ENCODE measurements around the gene COL15A1.
"Not testable (repeated sequence)": the region's sequence is repeated elsewhere in the genome, so short reads cannot be mapped to it uniquely, and the experiment has no call there.

The COL15A1 gene

GRCh38 chr9:99001892-99002291 is 58.2 kb downstream of the COL15A1 start:
- ATAC-seq (replicated peaks), result no peak
- DNase-seq, result no peak
- Mint-ChIP-seq H3K27ac (peak overlapping the region in 1 of 2 donors; percentile 52), H3K9me3 (no peaks in the 10 kb centered on the region), H3K4me3 (no peak overlapping the region), H3K36me3 (ENCODE audit: insufficient read depth) (no peaks in the 10 kb centered on the region), H3K27me3 (peaks cover 0 to 28% of the 10 kb centered on the region in 2 donors), H3K4me1 (ENCODE audit: low read depth in 2 of 2) (peaks cover 24 to 30% of the 10 kb centered on the region in 2 donors)

DNA sequence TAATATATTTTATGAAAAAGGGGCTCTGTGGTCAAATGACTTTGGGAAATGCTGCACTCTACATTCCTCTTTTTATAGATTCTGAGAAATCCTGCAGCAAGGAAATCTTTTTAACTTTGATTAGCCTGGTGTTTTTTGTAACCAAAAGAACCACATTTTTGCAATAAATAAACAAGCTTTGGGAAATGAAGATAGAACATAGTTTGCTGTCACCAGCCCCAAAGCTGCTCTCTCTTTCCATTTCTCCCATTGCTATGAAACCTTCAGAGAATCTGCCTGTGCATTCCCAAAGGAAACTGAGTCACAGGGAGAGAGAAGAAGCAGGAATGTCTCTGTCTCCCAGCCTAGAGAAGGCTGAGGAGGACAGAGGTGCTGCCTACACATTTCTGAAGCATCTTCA is 59.0 kb downstream of the COL15A1 start:
- Mint-ChIP-seq H3K27ac (peak overlapping the region in 1 of 2 donors; percentile 52), H3K36me3 (ENCODE audit: insufficient read depth) (no peaks in the 10 kb centered on the region), H3K27me3 (peaks cover 0 to 23% of the 10 kb centered on the region in 2 donors), H3K4me1 (ENCODE audit: low read depth in 2 of 2) (peaks cover 24 to 30% of the 10 kb centered on the region in 2 donors), H3K4me3 (no peak overlapping the region), H3K9me3 (no peaks in the 10 kb centered on the region)
- DNase-seq, result no peak
- no peak for ATAC-seq (replicated peaks)

DNA sequence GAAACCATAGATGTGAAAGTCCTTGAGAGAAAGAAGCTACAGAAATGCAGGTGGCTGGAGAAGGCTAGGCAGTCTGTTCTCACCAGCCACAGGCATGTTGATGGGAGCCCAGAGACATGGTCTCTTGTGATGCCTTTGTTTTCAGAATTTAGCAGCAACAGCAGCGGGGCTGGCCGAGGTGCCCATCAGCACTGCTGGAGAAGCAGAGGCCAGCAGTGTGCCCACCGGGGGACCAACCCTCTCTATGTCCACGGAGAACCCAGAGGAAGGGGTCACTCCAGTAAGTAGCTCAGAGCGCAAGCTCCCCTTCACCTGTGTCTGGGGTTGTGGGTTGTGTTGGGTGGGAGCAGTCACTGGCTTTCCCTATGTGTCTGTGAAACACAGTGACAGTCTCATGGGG is 59.6 kb downstream of the COL15A1 start:
- Mint-ChIP-seq H3K4me1 (ENCODE audit: low read depth in 2 of 2) (peaks cover 24 to 30% of the 10 kb centered on the region in 2 donors), H3K27me3 (peaks cover 0 to 17% of the 10 kb centered on the region in 2 donors), H3K9me3 (no peaks in the 10 kb centered on the region), H3K36me3 (ENCODE audit: insufficient read depth) (no peaks in the 10 kb centered on the region), H3K27ac (peak overlapping the region in 1 of 2 donors; percentile 74), H3K4me3 (no peak overlapping the region)
- DNase-seq (no peak), ATAC-seq (replicated peaks) (no peak)

DNA sequence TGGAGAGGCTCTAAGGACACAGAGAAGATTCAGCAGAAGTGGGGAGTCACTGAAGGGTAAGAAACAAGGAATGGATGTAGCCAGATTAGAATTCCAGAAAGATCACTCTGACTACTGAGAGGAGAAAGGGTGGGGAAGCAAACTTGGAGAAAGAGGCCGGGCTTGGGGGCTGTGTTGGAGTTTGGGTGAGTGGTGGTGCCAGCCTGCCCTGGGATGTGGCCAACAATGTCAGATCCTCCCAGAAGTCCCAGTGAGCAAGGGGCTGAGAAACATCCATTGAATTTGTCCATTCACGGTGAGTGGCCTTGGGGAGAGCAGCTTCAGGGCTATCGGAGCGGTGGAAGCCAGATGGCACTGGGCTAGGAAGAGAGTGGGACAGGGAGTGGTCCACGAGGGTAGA is 60.4 kb downstream of the COL15A1 start:
- Mint-ChIP-seq H3K4me1 (ENCODE audit: low read depth in 2 of 2) (peaks cover 19 to 30% of the 10 kb centered on the region in 2 donors), H3K9me3 (no peaks in the 10 kb centered on the region), H3K27ac (no peak overlapping the region), H3K36me3 (ENCODE audit: insufficient read depth) (no peaks in the 10 kb centered on the region), H3K27me3 (peaks cover 0 to 14% of the 10 kb centered on the region in 2 donors), H3K4me3 (no peak overlapping the region)
- ATAC-seq (replicated peaks) (no peak), DNase-seq (no peak)

DNA sequence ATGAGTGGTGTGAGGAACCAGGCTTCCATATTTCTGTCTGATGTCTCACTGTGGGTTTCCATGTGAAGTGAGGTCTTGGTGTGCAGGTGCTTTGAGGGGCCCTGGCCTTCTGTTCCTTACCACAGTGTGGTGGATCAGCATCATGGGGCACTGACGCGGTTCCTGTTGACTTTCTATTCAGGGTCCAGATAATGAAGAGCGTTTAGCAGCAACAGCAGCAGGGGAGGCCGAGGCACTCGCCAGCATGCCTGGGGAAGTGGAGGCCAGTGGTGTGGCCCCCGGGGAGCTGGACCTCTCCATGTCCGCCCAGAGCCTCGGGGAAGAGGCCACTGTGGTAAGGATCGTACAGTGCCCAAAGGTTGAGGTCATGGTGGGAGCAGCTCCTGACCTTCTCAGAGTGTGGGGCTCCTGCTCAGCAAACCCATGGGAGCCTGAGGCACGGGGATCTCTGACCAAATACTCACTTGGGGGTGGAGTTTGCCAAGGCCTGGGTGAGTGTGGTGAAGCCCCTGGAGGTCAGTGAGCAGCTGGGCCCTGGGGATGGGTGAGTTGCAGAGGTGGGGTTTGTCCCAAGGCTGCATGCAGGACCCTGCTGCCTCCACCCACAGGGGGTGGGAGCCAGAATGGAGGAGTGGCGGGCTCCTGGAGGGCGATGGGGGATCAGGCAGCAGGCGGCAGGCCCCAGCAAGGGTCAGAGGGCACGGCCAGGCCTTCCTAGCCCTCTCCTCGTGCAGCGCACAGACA is 61.2 kb downstream of the COL15A1 start:
- Mint-ChIP-seq H3K4me1 (ENCODE audit: low read depth in 2 of 2) (peaks cover 18 to 30% of the 10 kb centered on the region in 2 donors), H3K36me3 (ENCODE audit: insufficient read depth) (no peaks in the 10 kb centered on the region), H3K4me3 (no peak overlapping the region), H3K9me3 (no peaks in the 10 kb centered on the region), H3K27me3 (peaks cover 0 to 14% of the 10 kb centered on the region in 2 donors), H3K27ac (peak overlapping the region in 1 of 2 donors; percentile 42)
- DNase-seq (no peak), ATAC-seq (replicated peaks) (no peak)

- Mint-ChIP-seq H3K4me3 (no peak overlapping the region), H3K4me1 (ENCODE audit: low read depth in 2 of 2) (peaks cover 14 to 27% of the 10 kb centered on the region in 2 donors), H3K36me3 (ENCODE audit: insufficient read depth) (no peaks in the 10 kb centered on the region), H3K9me3 (no peaks in the 10 kb centered on the region), H3K27me3 (peaks cover 0 to 14% of the 10 kb centered on the region in 2 donors), H3K27ac (peak overlapping the region in 1 of 2 donors; percentile 12)
- DNase-seq, result no peak
- ATAC-seq (replicated peaks), result no peak
Observed at GRCh38 chr9:99005651-99006050, 61.9 kb downstream of the COL15A1 start.

DNA sequence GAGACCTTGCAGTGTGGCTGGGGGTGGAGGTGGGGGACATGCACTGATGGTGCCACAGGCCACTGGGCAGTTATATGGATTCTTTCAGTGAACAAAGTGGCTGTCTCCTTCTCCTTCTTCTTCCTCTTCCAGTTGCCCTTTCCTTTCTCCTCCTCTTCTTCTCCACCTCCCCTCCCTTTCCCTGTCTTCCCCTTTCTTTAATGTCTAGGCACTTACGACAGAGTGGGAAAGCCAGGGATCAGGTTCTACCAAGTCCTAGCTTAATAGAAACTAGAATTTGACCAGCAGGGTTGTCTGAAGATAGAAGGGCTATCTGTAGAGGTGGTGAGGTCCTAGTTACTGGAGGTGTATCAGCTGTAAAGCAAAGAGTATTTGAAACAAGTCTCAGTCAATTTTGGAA is 62.8 kb downstream of the COL15A1 start:
- H3K4me3 Mint-ChIP-seq, result no peak overlapping the region
- peaks cover 8 to 18% of the 10 kb centered on the region in 2 donors for H3K4me1 Mint-ChIP-seq (ENCODE audit: low read depth in 2 of 2)
- ATAC-seq (replicated peaks), result no peak
- no peaks in the 10 kb centered on the region for H3K36me3 Mint-ChIP-seq (ENCODE audit: insufficient read depth)
- H3K9me3 Mint-ChIP-seq, result no peaks in the 10 kb centered on the region
- peaks cover 0 to 14% of the 10 kb centered on the region in 2 donors for H3K27me3 Mint-ChIP-seq
- no peak overlapping the region for H3K27ac Mint-ChIP-seq
- no peak for DNase-seq

DNA sequence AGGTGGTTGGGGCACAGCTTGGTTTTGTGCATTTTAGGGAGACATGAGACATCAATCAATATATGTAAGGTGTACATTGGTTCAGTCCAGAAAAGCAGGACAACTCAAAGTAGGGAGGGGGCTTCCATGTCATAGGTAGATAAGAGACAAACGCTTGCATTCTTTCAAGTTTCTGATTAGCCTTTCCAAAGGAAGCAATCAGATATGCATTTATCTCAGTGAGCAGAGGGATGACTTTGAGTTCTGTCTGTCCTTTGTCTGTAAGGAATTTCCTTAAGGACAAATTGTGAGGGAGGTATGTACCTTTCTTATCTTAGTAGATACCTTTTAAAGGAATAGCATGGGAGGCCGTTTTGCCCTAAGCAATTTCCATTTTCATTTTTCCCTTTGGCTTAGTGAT is 63.3 kb downstream of the COL15A1 start:
- H3K36me3 Mint-ChIP-seq (ENCODE audit: insufficient read depth), result no peaks in the 10 kb centered on the region
- H3K9me3 Mint-ChIP-seq, result no peaks in the 10 kb centered on the region
- H3K4me3 Mint-ChIP-seq, result no peak overlapping the region
- DNase-seq, result no peak
- ATAC-seq (replicated peaks), result no peak
- H3K27ac Mint-ChIP-seq, result no peak overlapping the region
- H3K27me3 Mint-ChIP-seq, result peaks cover 0 to 14% of the 10 kb centered on the region in 2 donors
- H3K4me1 Mint-ChIP-seq (ENCODE audit: low read depth in 2 of 2), result peaks cover 5 to 16% of the 10 kb centered on the region in 2 donors

- no peak for DNase-seq
- no peak overlapping the region for H3K27ac Mint-ChIP-seq
- peaks cover 0 to 14% of the 10 kb centered on the region in 2 donors for H3K27me3 Mint-ChIP-seq
- peaks cover 7 to 20% of the 10 kb centered on the region in 2 donors for H3K4me1 Mint-ChIP-seq (ENCODE audit: low read depth in 2 of 2)
- H3K9me3 Mint-ChIP-seq, result no peaks in the 10 kb centered on the region
- ATAC-seq (replicated peaks), result no peak
- H3K36me3 Mint-ChIP-seq (ENCODE audit: insufficient read depth), result no peaks in the 10 kb centered on the region
- no peak overlapping the region for H3K4me3 Mint-ChIP-seq
Observed at GRCh38 chr9:99008203-99008602, 64.5 kb downstream of the COL15A1 start.

DNA sequence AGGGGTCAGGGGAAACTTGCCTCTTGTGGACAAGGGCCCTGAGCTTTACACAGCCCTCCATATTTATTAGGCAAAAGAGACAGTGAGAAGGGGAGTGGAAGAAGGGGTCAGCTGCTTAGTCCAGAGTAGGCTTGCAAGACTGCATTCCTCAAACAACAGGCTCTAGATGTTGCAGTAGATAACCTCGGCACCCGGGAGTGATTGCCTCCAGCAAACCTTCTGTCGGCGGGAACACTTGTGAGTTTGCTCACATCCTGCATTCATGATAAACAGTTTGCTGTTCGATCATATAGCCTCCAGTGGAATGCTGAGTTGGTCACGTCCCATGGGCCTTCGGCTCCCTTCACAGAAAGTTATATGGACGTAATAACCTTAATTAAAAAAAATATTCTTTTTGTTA is 66.7 kb downstream of the COL15A1 start:
- not testable (repeated sequence) for H3K36me3 Mint-ChIP-seq (ENCODE audit: insufficient read depth); H3K27me3 Mint-ChIP-seq; H3K27ac Mint-ChIP-seq; ATAC-seq (replicated peaks); H3K4me3 Mint-ChIP-seq; DNase-seq; H3K9me3 Mint-ChIP-seq
- H3K4me1 Mint-ChIP-seq (ENCODE audit: low read depth in 2 of 2), result peaks cover 16 to 23% of the 10 kb centered on the region in 2 donors

DNA sequence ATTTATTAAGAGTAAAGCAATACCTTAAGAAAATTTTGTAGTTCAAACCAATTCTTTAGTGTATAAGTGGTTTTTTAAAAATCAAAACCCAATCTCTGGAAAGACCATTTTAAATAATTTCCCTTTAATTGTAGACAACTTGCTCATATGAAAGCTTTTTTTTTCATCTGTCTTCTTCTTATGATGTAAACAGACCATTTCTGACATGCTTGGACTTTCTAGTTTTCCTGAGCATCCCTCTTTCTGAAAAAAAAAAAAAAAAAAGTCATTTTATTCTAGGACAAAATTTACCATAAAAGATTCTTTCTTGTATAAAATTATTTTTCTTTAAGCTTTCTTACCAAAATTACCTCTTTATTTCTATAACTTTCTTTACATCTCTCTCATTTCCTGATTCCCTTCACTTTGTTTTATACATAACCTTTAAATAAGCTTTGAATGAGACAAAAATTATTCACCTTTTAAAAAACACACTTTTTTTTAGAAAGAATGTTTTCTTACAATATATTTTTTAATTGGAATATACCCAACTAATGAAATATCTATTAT is 67.5 kb downstream of the COL15A1 start:
- DNase-seq (no peak), ATAC-seq (replicated peaks) (no peak)
- H3K27ac Mint-ChIP-seq, result no peak overlapping the region
- peaks cover 23% of the 10 kb centered on the region in 2 donors for H3K4me1 Mint-ChIP-seq (ENCODE audit: low read depth in 2 of 2)
- no peaks in the 10 kb centered on the region for H3K27me3 Mint-ChIP-seq
- no peaks in the 10 kb centered on the region for H3K36me3 Mint-ChIP-seq (ENCODE audit: insufficient read depth)
- H3K9me3 Mint-ChIP-seq, result no peaks in the 10 kb centered on the region
- H3K4me3 Mint-ChIP-seq, result no peak overlapping the region

DNA sequence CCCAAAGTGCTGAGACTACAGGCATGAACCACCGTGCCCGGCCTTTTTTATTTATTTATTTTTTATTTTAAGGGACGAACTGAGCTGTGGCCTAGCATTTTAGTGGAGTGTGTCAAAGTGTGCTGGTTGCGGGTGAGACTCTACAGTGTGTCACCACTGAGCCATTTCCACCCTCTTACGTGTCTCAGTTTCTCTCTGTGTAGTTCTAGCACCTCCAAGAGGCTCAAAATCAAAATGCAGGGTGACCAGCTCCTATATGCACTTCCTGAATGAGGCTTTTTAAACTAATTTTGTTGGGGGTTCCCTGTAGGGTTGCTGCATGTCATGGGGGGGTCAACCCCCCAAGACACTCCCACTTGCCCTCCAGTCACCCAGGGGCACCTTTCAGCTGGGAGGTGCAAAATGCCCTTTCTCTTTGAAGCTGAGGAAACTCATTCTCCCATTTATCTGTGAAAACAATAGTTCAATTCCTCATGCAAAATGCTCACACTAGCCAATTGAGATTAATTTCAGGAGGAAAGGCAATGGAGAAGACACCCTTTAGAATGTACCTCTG is 69.3 kb downstream of the COL15A1 start:
- Mint-ChIP-seq H3K36me3 (ENCODE audit: insufficient read depth) (no peaks in the 10 kb centered on the region), H3K4me3 (peak overlapping the region; percentile 60 to 80), H3K9me3 (no peaks in the 10 kb centered on the region), H3K27me3 (no peaks in the 10 kb centered on the region), H3K27ac (peak overlapping the region; percentile 79 to 93), H3K4me1 (ENCODE audit: low read depth in 2 of 2) (peaks cover 23 to 25% of the 10 kb centered on the region in 2 donors)
- peak in 1 of 3 experiments; percentile 12 for DNase-seq
- ATAC-seq (replicated peaks), result peak; percentile 80

GRCh38 chr9:99013550-99013949 is 69.8 kb downstream of the COL15A1 start:
- no peaks in the 10 kb centered on the region for H3K27me3 Mint-ChIP-seq
- H3K27ac Mint-ChIP-seq, result peak overlapping the region; percentile 79 to 93
- peak in 1 of 3 experiments; percentile 22 for DNase-seq
- H3K4me1 Mint-ChIP-seq (ENCODE audit: low read depth in 2 of 2), result peaks cover 25 to 28% of the 10 kb centered on the region in 2 donors
- H3K4me3 Mint-ChIP-seq, result peak overlapping the region; percentile 60 to 80
- peak; percentile 58 for ATAC-seq (replicated peaks)
- no peaks in the 10 kb centered on the region for H3K9me3 Mint-ChIP-seq
- H3K36me3 Mint-ChIP-seq (ENCODE audit: insufficient read depth), result no peaks in the 10 kb centered on the region

DNA sequence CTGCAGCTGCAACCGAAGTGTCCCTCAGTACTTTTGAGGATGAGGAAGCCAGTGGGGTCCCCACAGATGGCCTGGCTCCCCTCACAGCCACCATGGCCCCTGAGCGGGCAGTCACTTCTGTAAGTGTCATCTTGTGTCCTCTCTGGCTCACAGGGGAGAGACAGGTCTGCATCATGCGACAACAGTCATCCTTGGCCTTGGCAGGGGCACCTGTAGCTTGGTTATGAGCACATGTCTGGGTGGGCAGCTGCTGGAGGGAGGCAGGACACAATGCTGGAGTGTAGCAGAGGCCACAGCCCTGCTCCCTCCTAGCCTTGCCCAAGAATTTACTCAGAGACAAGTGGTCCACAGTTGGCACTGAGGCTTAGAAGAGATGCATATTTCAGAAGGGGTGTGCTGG is 71.7 kb downstream of the COL15A1 start:
- no peak overlapping the region for H3K27ac Mint-ChIP-seq
- DNase-seq (no peak), ATAC-seq (replicated peaks) (no peak)
- H3K9me3 Mint-ChIP-seq, result no peaks in the 10 kb centered on the region
- no peak overlapping the region for H3K4me3 Mint-ChIP-seq
- no peaks in the 10 kb centered on the region for H3K27me3 Mint-ChIP-seq
- no peaks in the 10 kb centered on the region for H3K36me3 Mint-ChIP-seq (ENCODE audit: insufficient read depth)
- H3K4me1 Mint-ChIP-seq (ENCODE audit: low read depth in 2 of 2), result peaks cover 28 to 42% of the 10 kb centered on the region in 2 donors

Data from effector memory CD8-positive, alpha-beta T cell (primary cell).